IPS-NIHi7 (cell line): ENCODE data around the gene GLRX2.
"Not testable (repeated sequence)": the region's sequence is repeated elsewhere in the genome, so short reads cannot be mapped to it uniquely, and the experiment has no call there.

ENCODE experiments used
- DNase-seq: peaks from one replicate; pipeline ENCODE4 v3.0.0; 2012; ENCODE audit warnings: mixed read lengths; ENCODE audit errors: extremely low spot score

GLRX2 gene

DNA sequence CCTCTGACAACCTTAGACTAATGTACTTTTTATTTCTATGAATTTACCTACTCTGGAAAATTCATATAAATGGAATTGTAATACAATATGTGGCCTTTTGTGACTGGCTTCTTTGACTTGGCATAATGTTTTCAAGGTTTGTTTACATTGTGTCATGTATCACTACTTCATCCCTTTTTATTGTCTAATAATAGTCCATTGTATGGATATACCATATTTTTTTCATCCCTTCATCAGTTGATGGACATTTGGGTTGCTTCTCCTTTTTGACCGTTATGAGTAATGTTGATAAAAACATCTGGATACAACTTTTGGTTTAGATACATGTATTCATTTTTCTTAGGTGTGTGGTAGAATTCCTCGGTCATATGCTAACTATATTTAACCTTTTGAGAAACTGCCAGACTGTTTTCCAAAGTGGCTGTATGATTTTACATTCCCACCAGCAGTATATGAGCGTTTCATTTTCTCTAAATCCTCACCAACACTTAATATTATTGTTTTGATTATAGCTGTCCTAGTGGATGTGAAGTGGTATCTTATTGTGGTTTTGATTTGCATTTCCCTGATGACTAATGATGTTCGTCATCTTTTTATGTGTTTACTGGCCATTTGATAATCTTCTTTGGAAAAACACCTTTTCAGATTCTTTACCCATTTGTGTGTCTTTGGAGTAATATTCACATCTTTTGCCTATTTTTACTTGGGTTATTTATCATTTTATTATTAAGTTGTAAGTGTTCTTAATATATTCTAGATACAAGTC, 42.3 kb downstream of the GLRX2 start:
- no peak for DNase-seq

GRCh38 chr1:193060938-193061337, 44.3 kb downstream of the GLRX2 start:
- no peak for DNase-seq

DNA sequence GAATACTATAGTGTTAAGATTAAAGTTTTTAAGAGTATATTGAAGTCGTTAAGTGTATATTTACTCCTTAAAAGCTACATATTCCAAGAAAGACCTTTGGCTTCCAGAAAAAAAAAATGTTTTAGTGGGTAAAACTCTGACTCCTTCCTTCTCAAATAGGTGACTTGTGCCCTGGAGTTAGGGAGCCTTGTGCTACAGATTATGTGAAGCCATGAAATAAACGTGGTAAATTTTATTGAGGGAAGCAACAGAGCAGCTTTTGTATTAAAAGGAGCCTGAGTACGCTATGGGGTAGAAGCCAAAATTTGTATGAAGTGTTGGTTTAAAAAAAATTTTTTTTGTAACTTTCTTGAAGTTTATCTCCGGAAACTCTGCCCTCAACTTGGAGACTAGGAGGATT, 44.8 kb downstream of the GLRX2 start:
- no peak for DNase-seq

- no peak for DNase-seq
These were observed 45.2 kb downstream of the GLRX2 start for GRCh38 chr1:193060115-193060403.

GRCh38 chr1:193059282-193060114, 45.7 kb downstream of the GLRX2 start, which contains the start of the genes RO60 and UCHL5:
Gene RO60, plus strand, starts transcription at chr1:193059612. Its CDS starts 9,443 bp downstream, at chr1:193069055.
Gene UCHL5, minus strand, starts transcription at chr1:193059360. Its CDS starts 100 bp downstream, at chr1:193059260.
- peak; percentile 93 for DNase-seq

- DNase-seq = peak; percentile 11
These were observed 46.5 kb downstream of the GLRX2 start for GRCh38 chr1:193058529-193059281.

DNA sequence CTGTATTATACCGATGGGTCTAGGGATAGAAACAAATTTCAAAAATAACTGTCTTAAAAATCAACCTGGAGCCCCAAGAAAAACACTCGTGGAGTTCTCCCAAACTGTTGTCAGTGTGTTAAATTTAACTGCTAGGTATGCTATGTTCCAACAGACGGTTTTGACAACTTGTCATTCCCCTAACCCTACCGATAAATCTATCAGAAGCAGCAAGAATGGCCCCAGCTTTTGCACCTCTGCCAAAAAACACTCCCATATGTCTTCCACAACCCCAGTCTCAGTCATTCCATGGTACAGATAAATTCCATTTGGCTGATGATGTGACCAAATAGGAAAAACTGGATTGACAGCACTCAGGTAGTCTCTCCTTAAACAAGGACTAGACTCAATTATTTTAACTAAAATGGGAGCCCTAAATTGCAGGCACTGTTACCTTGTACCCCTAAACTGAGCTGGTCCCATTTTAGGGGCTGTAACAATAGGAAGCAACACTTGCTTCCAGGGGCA, 51.0 kb downstream of the GLRX2 start:
- DNase-seq = no peak

GRCh38 chr1:193048913-193049312, 56.3 kb downstream of the GLRX2 start:
- not testable (repeated sequence) for DNase-seq
